SU-DHL-6 (cell line): ENCODE data around the gene COL4A1.

Experiments used
- CTCF ChIP-seq: fragments of 200-600 bp; sonication (generic); IDR thresholded peaks from one replicate; pipeline ENCODE4 v1.5.1; 2017; ENCODE audit warnings: antibody characterized with exemption, mild to moderate bottlenecking, low read length, moderate library complexity; ENCODE audit not compliant: insufficient read depth, poor library complexity, severe bottlenecking
- EZH2phosphoT487 ChIP-seq: fragments of 200-600 bp; sonication (generic), shearing (Covaris generic); conservative IDR thresholded peaks from 2 replicates; pipeline ENCODE4 v1.6.1; 2018; ENCODE audit warnings: mild to moderate bottlenecking, antibody characterized with exemption, low read length, moderate library complexity, mixed read lengths

GRCh38 chr13:110317496-110318195, 10.7 kb upstream of the COL4A1 start:
- no peak for TF ChIP-seq CTCF
- TF ChIP-seq EZH2phosphoT487 = no peak
